Osteocyte (in vitro differentiated cells): ENCODE data around the gene PPIL1. TPM values are rescaled to one million over a fixed set of nuclear protein-coding genes. Genes with fewer than 3 reads are reported as not detected.

ENCODE experiments used
- DNase-seq: peaks from one replicate; pipeline ENCODE4 v3.0.0; 2021; ENCODE audit warnings: mixed read lengths; ENCODE audit not compliant: unreplicated experiment; ENCODE audit errors: extremely low spot score
- H3K27ac Mint-ChIP-seq: one replicate; pipeline ENCODE4 v1.8.0; 2021; ENCODE audit warnings: mild to moderate bottlenecking, mixed read lengths; ENCODE audit not compliant: unreplicated experiment
- H3K27me3 Mint-ChIP-seq: one replicate; pipeline ENCODE4 v1.8.0; 2021; ENCODE audit warnings: mixed read lengths; ENCODE audit not compliant: unreplicated experiment
- H3K36me3 Mint-ChIP-seq: one replicate; pipeline ENCODE4 v1.8.0; 2021; ENCODE audit warnings: mixed read lengths; ENCODE audit not compliant: unreplicated experiment
- H3K4me1 Mint-ChIP-seq: one replicate; pipeline ENCODE4 v1.8.0; 2021; ENCODE audit warnings: mixed read lengths; ENCODE audit not compliant: unreplicated experiment
- H3K4me3 Mint-ChIP-seq: one replicate; pipeline ENCODE4 v1.8.0; 2021; ENCODE audit warnings: mild to moderate bottlenecking, moderate library complexity, mixed read lengths; ENCODE audit not compliant: unreplicated experiment
- H3K9me3 Mint-ChIP-seq: one replicate; pipeline ENCODE4 v1.8.0; 2021; ENCODE audit warnings: mixed read lengths; ENCODE audit not compliant: unreplicated experiment
- total RNA-seq: library from RNA; stranded (reverse); gene quantifications from 2 replicates; pipeline ENCODE4 v1.2.1, GENCODE V29; 2021
- TF ChIP-seq, protein P1 (sequence below): fragments of 200-600 bp; sonication (generic); IDR thresholded peaks from 2 replicates; pipeline ENCODE4 v1.5.0; 2021; ENCODE audit warnings: antibody characterized with exemption, mild to moderate bottlenecking, moderate library complexity

PPIL1 gene
- total RNA-seq, 1 donor from 2014 or later: 21.0 TPM

DNA sequence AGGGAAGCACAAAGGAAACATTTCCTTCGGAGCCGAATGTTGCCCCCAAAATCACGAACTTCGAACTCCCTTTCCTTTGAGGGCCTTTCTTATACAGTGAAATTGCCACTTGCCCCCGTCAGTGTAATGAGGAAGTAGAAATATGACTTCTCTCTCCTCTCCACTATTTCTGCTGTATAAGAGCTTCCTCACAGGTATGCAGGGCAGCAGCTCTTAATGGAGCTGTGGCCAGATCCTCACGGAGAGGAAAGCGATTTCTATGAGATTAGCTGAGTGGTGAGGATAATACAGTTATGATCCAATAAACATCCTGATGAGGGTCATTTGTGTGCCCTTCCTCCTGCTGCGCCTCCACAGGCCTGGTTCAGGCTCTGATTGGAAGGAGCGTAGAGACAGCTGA, 24.6 kb downstream of the PPIL1 start:
- H3K9me3 Mint-ChIP-seq: peaks cover 4% of the 10 kb centered on the region
- H3K4me1 Mint-ChIP-seq: peaks cover 22% of the 10 kb centered on the region

GRCh38 chr6:36848658-36849441, 25.8 kb downstream of the PPIL1 start:
- peaks cover 22% of the 10 kb centered on the region for H3K4me1 Mint-ChIP-seq
- TF ChIP-seq, protein P1, sequence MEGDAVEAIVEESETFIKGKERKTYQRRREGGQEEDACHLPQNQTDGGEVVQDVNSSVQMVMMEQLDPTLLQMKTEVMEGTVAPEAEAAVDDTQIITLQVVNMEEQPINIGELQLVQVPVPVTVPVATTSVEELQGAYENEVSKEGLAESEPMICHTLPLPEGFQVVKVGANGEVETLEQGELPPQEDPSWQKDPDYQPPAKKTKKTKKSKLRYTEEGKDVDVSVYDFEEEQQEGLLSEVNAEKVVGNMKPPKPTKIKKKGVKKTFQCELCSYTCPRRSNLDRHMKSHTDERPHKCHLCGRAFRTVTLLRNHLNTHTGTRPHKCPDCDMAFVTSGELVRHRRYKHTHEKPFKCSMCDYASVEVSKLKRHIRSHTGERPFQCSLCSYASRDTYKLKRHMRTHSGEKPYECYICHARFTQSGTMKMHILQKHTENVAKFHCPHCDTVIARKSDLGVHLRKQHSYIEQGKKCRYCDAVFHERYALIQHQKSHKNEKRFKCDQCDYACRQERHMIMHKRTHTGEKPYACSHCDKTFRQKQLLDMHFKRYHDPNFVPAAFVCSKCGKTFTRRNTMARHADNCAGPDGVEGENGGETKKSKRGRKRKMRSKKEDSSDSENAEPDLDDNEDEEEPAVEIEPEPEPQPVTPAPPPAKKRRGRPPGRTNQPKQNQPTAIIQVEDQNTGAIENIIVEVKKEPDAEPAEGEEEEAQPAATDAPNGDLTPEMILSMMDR: no peak
- no peak for DNase-seq
- H3K36me3 Mint-ChIP-seq: peaks cover 4% of the 10 kb centered on the region
- H3K27me3 Mint-ChIP-seq: no peaks in the 10 kb centered on the region
- no peak overlapping the region for H3K27ac Mint-ChIP-seq
- peaks cover 4% of the 10 kb centered on the region for H3K9me3 Mint-ChIP-seq
- no peak overlapping the region for H3K4me3 Mint-ChIP-seq

More for the DNA sequence above, 24.6 kb downstream of the PPIL1 start:
- TF ChIP-seq, protein P1: no peak
- H3K36me3 Mint-ChIP-seq: peaks cover 6% of the 10 kb centered on the region
- H3K27me3 Mint-ChIP-seq: no peaks in the 10 kb centered on the region
- H3K4me3 Mint-ChIP-seq: no peak overlapping the region
- no peak overlapping the region for H3K27ac Mint-ChIP-seq
- no peak for DNase-seq

- H3K36me3 Mint-ChIP-seq: peaks cover 4% of the 10 kb centered on the region
- peaks cover 18% of the 10 kb centered on the region for H3K4me1 Mint-ChIP-seq
- DNase-seq: no peak
- no peaks in the 10 kb centered on the region for H3K27me3 Mint-ChIP-seq
- H3K9me3 Mint-ChIP-seq: peaks cover 4% of the 10 kb centered on the region
- H3K27ac Mint-ChIP-seq: no peak overlapping the region
- TF ChIP-seq, protein P1: no peak
- no peak overlapping the region for H3K4me3 Mint-ChIP-seq
Measured at GRCh38 chr6:36847991-36848390, 26.6 kb downstream of the PPIL1 start.

- TF ChIP-seq, protein P1: no peak
- no peak for DNase-seq
- peaks cover 4% of the 10 kb centered on the region for H3K9me3 Mint-ChIP-seq
- no peaks in the 10 kb centered on the region for H3K27me3 Mint-ChIP-seq
- peaks cover 14% of the 10 kb centered on the region for H3K4me1 Mint-ChIP-seq
- H3K4me3 Mint-ChIP-seq: no peak overlapping the region
- no peak overlapping the region for H3K27ac Mint-ChIP-seq
- peaks cover 4% of the 10 kb centered on the region for H3K36me3 Mint-ChIP-seq
Measured at GRCh38 chr6:36847152-36847551, 27.5 kb downstream of the PPIL1 start.

GRCh38 chr6:36845233-36845632, 29.4 kb downstream of the PPIL1 start:
- Mint-ChIP-seq H3K27me3 (peaks cover 5% of the 10 kb centered on the region), H3K36me3 (no peaks in the 10 kb centered on the region), H3K9me3 (no peaks in the 10 kb centered on the region), H3K27ac (no peak overlapping the region), H3K4me1 (peaks cover 17% of the 10 kb centered on the region), H3K4me3 (no peak overlapping the region)
- TF ChIP-seq, protein P1: no peak
- DNase-seq: no peak
